Esophagus muscularis mucosa (tissue), 4 donors: ENCODE measurements around the gene ROPN1B. TPM values are rescaled to one million over a fixed set of nuclear protein-coding genes. Genes with fewer than 3 reads are reported as not detected.

Experiments used
- DNase-seq: peaks from one replicate; pipeline ENCODE4 v3.0.0-alpha.2; 2017; ENCODE audit errors: extremely low spot score
- H3K27ac ChIP-seq, 4 donors: fragments of 200-600 bp; sonication (generic); replicated peaks in 1 of 4; 1 replicate in 3 of 4; 2 replicates in 1 of 4; pipeline ENCODE4 v1.5.1; 2016 to 2019; ENCODE audit warnings: mild to moderate bottlenecking in 1 of 4
- H3K27me3 ChIP-seq, 4 donors: fragments of 200-600 bp; sonication (generic); one replicate each; pipeline versions ENCODE4 v1.5.1 to v1.6.0; 2016 to 2019
- H3K36me3 ChIP-seq, 4 donors: fragments of 200-600 bp; sonication (generic); one replicate each; pipeline ENCODE4 v1.5.1; 2016 to 2019
- H3K4me1 ChIP-seq, 4 donors: fragments of 200-600 bp; sonication (generic); one replicate each; pipeline ENCODE4 v1.5.1; 2016 to 2019
- H3K4me3 ChIP-seq, 4 donors: fragments of 200-600 bp; sonication (generic); 1 replicate in 2 of 4; 2 replicates in 2 of 4; pipeline ENCODE4 v1.5.1; 2016 to 2019; ENCODE audit warnings: mild to moderate bottlenecking in 4 of 4, moderate library complexity in 1 of 4
- H3K9me3 ChIP-seq, 4 donors: fragments of 200-600 bp; sonication (generic); 1 replicate in 3 of 4; 2 replicates in 1 of 4; pipeline ENCODE4 v1.5.1; 2016 to 2019
- EP300 ChIP-seq: sonication (generic); formaldehyde crosslinking; IDR thresholded peaks from one replicate; pipeline ENCODE4 v1.6.1; 2017; ENCODE audit warnings: antibody characterized with exemption
- POLR2A ChIP-seq: fragments of 450-650 bp; IDR thresholded peaks from one replicate; pipeline ENCODE4 v1.6.1; 2017; ENCODE audit warnings: antibody characterized with exemption, moderate library complexity, mild to moderate bottlenecking, low read depth
- POLR2AphosphoS5 ChIP-seq, 2 donors: sonication (generic); formaldehyde crosslinking; IDR thresholded peaks; one replicate each; pipeline ENCODE4 v1.6.1; 2017; ENCODE audit warnings: antibody characterized with exemption in 2 of 2
- WGBS: methylation state at CpG from one replicate; pipeline ENCODE4 v1.1.5; 2018; 5-methylcytosine and 5-hydroxymethylcytosine counted together
- intact Hi-C: fragments of 100-400 bp; cut with DNase I; formaldehyde crosslinking; loops from one replicate; pipeline ENCODE4 v1.15.1; 2023
- small RNA-seq, 3 donors: library from RNA; depleted of rRNA; stranded (forward); fragments of <200 nt; gene quantifications; one replicate each; pipeline ENCODE3, GENCODE V24; 2016
- total RNA-seq, 4 donors: library from RNA; depleted of rRNA; stranded (reverse); fragments of >200 nt; gene quantifications; one replicate each; pipeline versions ENCODE4 v1.1.0 to v1.2.1, GENCODE V29; 2016
- TF ChIP-seq, protein P1 (sequence below), 3 experiments: fragments of 200-600 bp in 2 of 3; fragments of 450-650 bp in 1 of 3; sonication (generic) in 2 of 3; IDR thresholded peaks; one replicate each; pipeline ENCODE4 v1.5.1; 2017 to 2019; ENCODE audit warnings: antibody characterized with exemption in 3 of 3, mild to moderate bottlenecking in 2 of 3, moderate library complexity in 1 of 3

The ROPN1B gene
- total RNA-seq, 4 donors from 2014 or later = 0.52 TPM; not detected in 3

DNA sequence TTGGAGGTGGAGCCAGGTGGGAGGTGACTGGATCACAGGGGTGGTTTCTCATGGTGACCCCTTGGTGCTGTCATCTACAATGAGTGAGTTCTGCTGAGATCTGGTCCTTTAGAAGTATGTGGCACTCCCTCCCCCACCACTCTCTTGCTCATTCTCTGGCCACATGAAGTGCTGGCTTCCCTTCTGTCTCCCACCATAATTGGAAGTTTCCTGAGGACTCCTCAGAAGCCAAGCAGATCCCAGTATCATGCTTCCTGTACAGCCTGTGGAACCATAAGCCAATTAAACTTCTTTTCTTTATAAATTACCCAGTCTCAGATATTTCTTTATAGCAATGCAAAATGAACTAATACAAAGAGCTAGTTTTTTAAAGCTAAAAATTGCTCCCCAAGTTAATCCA, 60.3 kb downstream of the ROPN1B start:
- H3K9me3 ChIP-seq = peaks cover 0 to 8% (median 5%) of the 10 kb centered on the region in 4 donors
- DNase-seq = peak; percentile 7
- TF ChIP-seq, protein P1, sequence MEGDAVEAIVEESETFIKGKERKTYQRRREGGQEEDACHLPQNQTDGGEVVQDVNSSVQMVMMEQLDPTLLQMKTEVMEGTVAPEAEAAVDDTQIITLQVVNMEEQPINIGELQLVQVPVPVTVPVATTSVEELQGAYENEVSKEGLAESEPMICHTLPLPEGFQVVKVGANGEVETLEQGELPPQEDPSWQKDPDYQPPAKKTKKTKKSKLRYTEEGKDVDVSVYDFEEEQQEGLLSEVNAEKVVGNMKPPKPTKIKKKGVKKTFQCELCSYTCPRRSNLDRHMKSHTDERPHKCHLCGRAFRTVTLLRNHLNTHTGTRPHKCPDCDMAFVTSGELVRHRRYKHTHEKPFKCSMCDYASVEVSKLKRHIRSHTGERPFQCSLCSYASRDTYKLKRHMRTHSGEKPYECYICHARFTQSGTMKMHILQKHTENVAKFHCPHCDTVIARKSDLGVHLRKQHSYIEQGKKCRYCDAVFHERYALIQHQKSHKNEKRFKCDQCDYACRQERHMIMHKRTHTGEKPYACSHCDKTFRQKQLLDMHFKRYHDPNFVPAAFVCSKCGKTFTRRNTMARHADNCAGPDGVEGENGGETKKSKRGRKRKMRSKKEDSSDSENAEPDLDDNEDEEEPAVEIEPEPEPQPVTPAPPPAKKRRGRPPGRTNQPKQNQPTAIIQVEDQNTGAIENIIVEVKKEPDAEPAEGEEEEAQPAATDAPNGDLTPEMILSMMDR (IDR thresholded peaks at IDR 0.05) = no peak
- TF ChIP-seq EP300 = no peak
- no peak for TF ChIP-seq POLR2AphosphoS5 (IDR thresholded peaks at IDR 0.05)
- TF ChIP-seq POLR2A = no peak
- no peaks in the 10 kb centered on the region for H3K27me3 ChIP-seq
- no peak overlapping the region for H3K27ac ChIP-seq
- no peak overlapping the region for H3K4me3 ChIP-seq
- H3K36me3 ChIP-seq = peaks cover 12 to 72% (median 48%) of the 10 kb centered on the region in 4 donors
- H3K4me1 ChIP-seq = no peaks in the 10 kb centered on the region
- intact Hi-C loops = no loop called here

DNA sequence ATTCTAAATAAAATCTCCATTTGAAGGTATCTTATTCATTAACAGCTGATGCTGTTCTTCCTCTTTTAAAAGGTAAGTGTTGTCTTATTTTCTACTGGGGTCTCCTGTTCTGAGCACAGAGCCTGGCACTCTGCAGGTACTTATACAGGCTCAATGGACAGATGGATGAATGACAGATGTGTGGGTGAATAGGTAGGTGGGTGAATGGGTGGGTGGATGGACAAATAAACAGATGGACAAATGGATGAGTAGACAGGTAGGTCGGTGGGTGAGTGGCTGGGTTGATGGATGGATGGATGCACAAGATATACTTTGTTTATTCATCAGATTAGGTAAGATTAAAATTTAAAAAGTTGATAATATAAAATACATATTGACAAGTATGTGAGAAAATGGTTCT, 61.5 kb downstream of the ROPN1B start:
- intact Hi-C loops = no loop called here
- H3K36me3 ChIP-seq = peaks cover 11 to 71% (median 37%) of the 10 kb centered on the region in 4 donors
- 77% methylated on average over 1 of the region's 1 CpG for WGBS
- no peaks in the 10 kb centered on the region for H3K4me1 ChIP-seq
- no peak overlapping the region for H3K4me3 ChIP-seq
- no peaks in the 10 kb centered on the region for H3K27me3 ChIP-seq
- TF ChIP-seq POLR2A (no peak), POLR2AphosphoS5 (IDR thresholded peaks at IDR 0.05) (no peak), EP300 (no peak)
- TF ChIP-seq, protein P1 (IDR thresholded peaks at IDR 0.05) = no peak
- no peak overlapping the region for H3K27ac ChIP-seq
- DNase-seq = peak; percentile 53
- H3K9me3 ChIP-seq = peaks cover 0 to 8% (median 5%) of the 10 kb centered on the region in 4 donors

DNA sequence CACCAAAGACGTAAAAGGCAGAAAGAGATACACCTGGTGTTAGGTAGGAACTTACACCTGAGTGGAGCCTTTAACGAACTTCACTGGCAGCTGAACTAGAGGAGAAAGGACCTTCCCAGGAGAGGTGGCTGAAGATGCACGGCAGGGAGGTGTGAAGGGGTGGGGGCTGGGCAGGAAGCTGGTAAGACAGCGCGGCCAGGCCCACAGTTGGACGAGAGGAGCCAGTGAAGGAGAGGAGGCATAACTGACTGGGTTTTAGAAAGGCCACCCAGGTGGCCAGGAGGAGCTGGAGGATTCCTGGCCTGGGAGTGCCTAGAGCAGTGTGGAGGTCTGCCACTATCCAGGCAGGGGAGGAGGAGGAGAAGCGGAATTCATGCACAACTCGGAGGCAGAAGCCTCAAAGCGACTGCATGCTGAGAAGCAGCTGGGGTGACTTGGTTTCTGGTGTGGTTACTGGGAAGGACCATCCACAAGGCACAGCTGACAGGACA, 63.0 kb downstream of the ROPN1B start:
- intact Hi-C loops = no loop called here
- no peaks in the 10 kb centered on the region for H3K27me3 ChIP-seq
- H3K27ac ChIP-seq = no peak overlapping the region
- H3K4me1 ChIP-seq = no peaks in the 10 kb centered on the region
- no peak overlapping the region for H3K4me3 ChIP-seq
- H3K9me3 ChIP-seq = peaks cover 0 to 8% (median 5%) of the 10 kb centered on the region in 4 donors
- DNase-seq = peak; percentile 74
- TF ChIP-seq POLR2AphosphoS5 (IDR thresholded peaks at IDR 0.05) = no peak
- TF ChIP-seq, protein P1 (IDR thresholded peaks at IDR 0.05) = no peak
- 86% methylated on average over 9 of the region's 9 CpGs for WGBS
- H3K36me3 ChIP-seq = peaks cover 4 to 62% (median 28%) of the 10 kb centered on the region in 4 donors

Small RNA genes lying within 50 kb of the gene (small RNA-seq; reads per million reads assigned to genes)
- 0 reads per million in 3 donors for gene AC092903.1

Other genes starting within 250 kb of the ROPN1B start
- gene SLC41A3, start 114.9 kb downstream of the ROPN1B start, total RNA-seq = 10 to 100 TPM; 31.6 to 68.1 (median 38.9) TPM
- 10 to 100 TPM; 19.2 to 39.9 (median 25.9) TPM for gene ALDH1L1, start 211.4 kb downstream of the ROPN1B start, total RNA-seq